OCI-LY1 (cell line): ENCODE data around the gene GPR183.

Experiments
- CTCF ChIP-seq: fragments of 200-600 bp; sonication (generic), shearing (Covaris generic); IDR thresholded peaks from 2 replicates; pipeline ENCODE4 v1.5.1; 2017; ENCODE audit warnings: mild to moderate bottlenecking, antibody characterized with exemption, low read length, moderate library complexity, mixed read lengths
- EZH2 ChIP-seq: fragments of 200-600 bp; sonication (generic), shearing (Covaris generic); IDR thresholded peaks from 2 replicates; pipeline ENCODE4 v1.8.0; 2017; ENCODE audit warnings: borderline replicate concordance, mixed run types, mild to moderate bottlenecking, antibody characterized with exemption, low read length, moderate library complexity, mixed read lengths

- no peak for TF ChIP-seq CTCF
- TF ChIP-seq EZH2: no peak
These were observed 19.1 kb downstream of the GPR183 start for GRCh38 chr13:99288089-99288488.
